ENCODE data around the gene PAX5.

The PAX5 gene

GRCh38 chr9:36900856-36901220 lies 133.2 kb downstream of the PAX5 start:
- Histone ChIP-seq H3K4me3 (ENCODE audit: low read length) (no peak overlapping the region), H4K20me1 (ENCODE audit: control insufficient read depth, insufficient read depth, low read depth, low read length) (peaks cover 7% of the 10 kb centered on the region; the same call in 1 of the 2 replicates), H3K9me3 (ENCODE audit: control insufficient read depth, insufficient read depth, low read length) (no peaks in the 10 kb centered on the region), H3K36me3 (ENCODE audit: control insufficient read depth, low read length) (peaks cover 99% of the 10 kb centered on the region), H3K9me2 (replicated peaks; ENCODE audit: control insufficient read depth, low read length) (no peaks in the 10 kb centered on the region), H3F3A (ENCODE audit: control insufficient read depth, insufficient read depth) (no peaks in the 10 kb centered on the region), H3K27ac (ENCODE audit: low read depth, low read length) (no peak overlapping the region), H3K4me2 (ENCODE audit: low read length) (no peak overlapping the region), H3K79me2 (ENCODE audit: control insufficient read depth, low read length) (peaks cover 27% of the 10 kb centered on the region), H3K4me1 (ENCODE audit: control insufficient read depth, low read length) (no peaks in the 10 kb centered on the region), H3K27me3 (ENCODE audit: control insufficient read depth, low read length) (no peaks in the 10 kb centered on the region)
- TF ChIP-seq, protein P1, sequence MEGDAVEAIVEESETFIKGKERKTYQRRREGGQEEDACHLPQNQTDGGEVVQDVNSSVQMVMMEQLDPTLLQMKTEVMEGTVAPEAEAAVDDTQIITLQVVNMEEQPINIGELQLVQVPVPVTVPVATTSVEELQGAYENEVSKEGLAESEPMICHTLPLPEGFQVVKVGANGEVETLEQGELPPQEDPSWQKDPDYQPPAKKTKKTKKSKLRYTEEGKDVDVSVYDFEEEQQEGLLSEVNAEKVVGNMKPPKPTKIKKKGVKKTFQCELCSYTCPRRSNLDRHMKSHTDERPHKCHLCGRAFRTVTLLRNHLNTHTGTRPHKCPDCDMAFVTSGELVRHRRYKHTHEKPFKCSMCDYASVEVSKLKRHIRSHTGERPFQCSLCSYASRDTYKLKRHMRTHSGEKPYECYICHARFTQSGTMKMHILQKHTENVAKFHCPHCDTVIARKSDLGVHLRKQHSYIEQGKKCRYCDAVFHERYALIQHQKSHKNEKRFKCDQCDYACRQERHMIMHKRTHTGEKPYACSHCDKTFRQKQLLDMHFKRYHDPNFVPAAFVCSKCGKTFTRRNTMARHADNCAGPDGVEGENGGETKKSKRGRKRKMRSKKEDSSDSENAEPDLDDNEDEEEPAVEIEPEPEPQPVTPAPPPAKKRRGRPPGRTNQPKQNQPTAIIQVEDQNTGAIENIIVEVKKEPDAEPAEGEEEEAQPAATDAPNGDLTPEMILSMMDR (IDR thresholded peaks at IDR 0.05; ENCODE audit: low read depth, low read length, poor library complexity, severe bottlenecking), result no peak
- no peak for TF ChIP-seq EZH2phosphoT487 (IDR thresholded peaks at IDR 0.05; ENCODE audit: borderline replicate concordance, low read length)

GRCh38 chr9:36900136-36900855 lies 133.8 kb downstream of the PAX5 start:
- Histone ChIP-seq H3K4me2 (ENCODE audit: low read length) (no peak overlapping the region), H3K27ac (ENCODE audit: low read depth, low read length) (no peak overlapping the region), H3K4me1 (ENCODE audit: control insufficient read depth, low read length) (no peaks in the 10 kb centered on the region), H4K20me1 (ENCODE audit: control insufficient read depth, insufficient read depth, low read depth, low read length) (peaks cover 4% of the 10 kb centered on the region; the same call in 1 of the 2 replicates), H3K4me3 (ENCODE audit: low read length) (no peak overlapping the region), H3F3A (ENCODE audit: control insufficient read depth, insufficient read depth) (no peaks in the 10 kb centered on the region), H3K79me2 (ENCODE audit: control insufficient read depth, low read length) (peaks cover 24% of the 10 kb centered on the region), H3K36me3 (ENCODE audit: control insufficient read depth, low read length) (peaks cover 99% of the 10 kb centered on the region), H3K9me3 (ENCODE audit: control insufficient read depth, insufficient read depth, low read length) (no peaks in the 10 kb centered on the region), H3K9me2 (replicated peaks; ENCODE audit: control insufficient read depth, low read length) (no peaks in the 10 kb centered on the region), H3K27me3 (ENCODE audit: control insufficient read depth, low read length) (no peaks in the 10 kb centered on the region)
- no peak for TF ChIP-seq EZH2phosphoT487 (IDR thresholded peaks at IDR 0.05; ENCODE audit: borderline replicate concordance, low read length)
- TF ChIP-seq, protein P1 (IDR thresholded peaks at IDR 0.05; ENCODE audit: low read depth, low read length, poor library complexity, severe bottlenecking), result no peak

GRCh38 chr9:36899406-36899805 lies 134.7 kb downstream of the PAX5 start:
- Histone ChIP-seq H3K4me2 (ENCODE audit: low read length) (no peak overlapping the region), H3K9me2 (replicated peaks; ENCODE audit: control insufficient read depth, low read length) (no peaks in the 10 kb centered on the region), H3K27ac (ENCODE audit: low read depth, low read length) (no peak overlapping the region), H4K20me1 (ENCODE audit: control insufficient read depth, insufficient read depth, low read depth, low read length) (peaks cover 4% of the 10 kb centered on the region), H3K79me2 (ENCODE audit: control insufficient read depth, low read length) (peaks cover 23% of the 10 kb centered on the region), H3K27me3 (ENCODE audit: control insufficient read depth, low read length) (no peaks in the 10 kb centered on the region), H3K4me3 (ENCODE audit: low read length) (no peak overlapping the region), H3K36me3 (ENCODE audit: control insufficient read depth, low read length) (peaks cover 99% of the 10 kb centered on the region), H3K4me1 (ENCODE audit: control insufficient read depth, low read length) (no peaks in the 10 kb centered on the region), H3K9me3 (ENCODE audit: control insufficient read depth, insufficient read depth, low read length) (no peaks in the 10 kb centered on the region), H3F3A (ENCODE audit: control insufficient read depth, insufficient read depth) (no peaks in the 10 kb centered on the region)
- TF ChIP-seq, protein P1 (IDR thresholded peaks at IDR 0.05; ENCODE audit: low read depth, low read length, poor library complexity, severe bottlenecking), result no peak
- TF ChIP-seq EZH2phosphoT487 (IDR thresholded peaks at IDR 0.05; ENCODE audit: borderline replicate concordance, low read length), result no peak

Measured in DOHH2 (cell line).